ENCODE results near the gene ASCL5. TPM values are rescaled to one million over a fixed set of nuclear protein-coding genes. Genes with fewer than 3 reads are reported as not detected.

Gene ASCL5
- total RNA-seq, 1 experiment from 2014 or later = 0.31 TPM

DNA sequence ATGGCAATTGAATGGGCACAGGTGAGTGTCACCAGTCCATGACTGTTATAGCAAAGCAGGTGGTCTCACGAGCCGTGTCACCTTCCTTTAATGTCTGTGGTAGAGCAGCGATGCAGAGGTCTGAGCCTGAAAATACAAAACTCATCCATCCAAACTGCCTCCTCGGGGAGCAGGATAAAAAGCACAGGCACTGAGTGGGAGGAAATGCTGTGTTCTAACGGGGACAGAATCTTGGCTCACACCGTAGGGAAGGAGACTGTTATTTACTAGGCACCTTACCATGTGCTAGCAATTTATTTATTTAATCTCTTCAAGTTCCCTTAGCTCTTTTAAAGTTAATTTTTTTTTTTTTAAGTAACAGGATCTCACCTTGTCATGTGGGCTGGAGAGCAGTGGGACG lies 1.2 kb downstream of the ASCL5 start:
- Mint-ChIP-seq H3K9me3 (peaks cover 4% of the 10 kb centered on the region), H3K4me1 (peaks cover 10% of the 10 kb centered on the region), H3K4me3 (no peak overlapping the region), H3K27me3 (ENCODE audit: low read depth) (peaks cover 5% of the 10 kb centered on the region), H3K27ac (no peak overlapping the region), H3K36me3 (no peaks in the 10 kb centered on the region)
- ChIA-PET POLR2A (no interaction called here), CTCF (interaction anchor here (0.7 to 2.5 kb wide), 4 partner anchors 24 to 154 kb away, joined by 4 to 14 read pairs (median 8); no protein-coding TSS in a partner anchor)
- ATAC-seq = no peak
- TF ChIP-seq, protein P1, sequence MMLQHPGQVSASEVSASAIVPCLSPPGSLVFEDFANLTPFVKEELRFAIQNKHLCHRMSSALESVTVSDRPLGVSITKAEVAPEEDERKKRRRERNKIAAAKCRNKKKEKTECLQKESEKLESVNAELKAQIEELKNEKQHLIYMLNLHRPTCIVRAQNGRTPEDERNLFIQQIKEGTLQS (CRISPR knock-in tag; conservative IDR thresholded peaks at IDR 0.05) = no peak
- TF ChIP-seq, protein P2, sequence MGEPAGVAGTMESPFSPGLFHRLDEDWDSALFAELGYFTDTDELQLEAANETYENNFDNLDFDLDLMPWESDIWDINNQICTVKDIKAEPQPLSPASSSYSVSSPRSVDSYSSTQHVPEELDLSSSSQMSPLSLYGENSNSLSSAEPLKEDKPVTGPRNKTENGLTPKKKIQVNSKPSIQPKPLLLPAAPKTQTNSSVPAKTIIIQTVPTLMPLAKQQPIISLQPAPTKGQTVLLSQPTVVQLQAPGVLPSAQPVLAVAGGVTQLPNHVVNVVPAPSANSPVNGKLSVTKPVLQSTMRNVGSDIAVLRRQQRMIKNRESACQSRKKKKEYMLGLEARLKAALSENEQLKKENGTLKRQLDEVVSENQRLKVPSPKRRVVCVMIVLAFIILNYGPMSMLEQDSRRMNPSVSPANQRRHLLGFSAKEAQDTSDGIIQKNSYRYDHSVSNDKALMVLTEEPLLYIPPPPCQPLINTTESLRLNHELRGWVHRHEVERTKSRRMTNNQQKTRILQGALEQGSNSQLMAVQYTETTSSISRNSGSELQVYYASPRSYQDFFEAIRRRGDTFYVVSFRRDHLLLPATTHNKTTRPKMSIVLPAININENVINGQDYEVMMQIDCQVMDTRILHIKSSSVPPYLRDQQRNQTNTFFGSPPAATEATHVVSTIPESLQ (CRISPR knock-in tag; IDR thresholded peaks at IDR 0.05) = no peak
- TF ChIP-seq SP1 (CRISPR knock-in tag; conservative IDR thresholded peaks at IDR 0.05) = no peak
- TF ChIP-seq KAT7 (CRISPR knock-in tag; IDR thresholded peaks at IDR 0.05; ENCODE audit: borderline replicate concordance) = no peak
- TF ChIP-seq, protein P3, sequence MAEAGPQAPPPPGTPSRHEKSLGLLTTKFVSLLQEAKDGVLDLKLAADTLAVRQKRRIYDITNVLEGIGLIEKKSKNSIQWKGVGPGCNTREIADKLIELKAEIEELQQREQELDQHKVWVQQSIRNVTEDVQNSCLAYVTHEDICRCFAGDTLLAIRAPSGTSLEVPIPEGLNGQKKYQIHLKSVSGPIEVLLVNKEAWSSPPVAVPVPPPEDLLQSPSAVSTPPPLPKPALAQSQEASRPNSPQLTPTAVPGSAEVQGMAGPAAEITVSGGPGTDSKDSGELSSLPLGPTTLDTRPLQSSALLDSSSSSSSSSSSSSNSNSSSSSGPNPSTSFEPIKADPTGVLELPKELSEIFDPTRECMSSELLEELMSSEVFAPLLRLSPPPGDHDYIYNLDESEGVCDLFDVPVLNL (CRISPR knock-in tag; IDR thresholded peaks at IDR 0.05; ENCODE audit: borderline replicate concordance, low read depth) = no peak
- no peak for TF ChIP-seq ZNF671 (CRISPR knock-in tag; IDR thresholded peaks at IDR 0.05)
- TF ChIP-seq CBFB (CRISPR knock-in tag; IDR thresholded peaks at IDR 0.05; ENCODE audit: low read depth) = no peak
- TF ChIP-seq, protein P4, sequence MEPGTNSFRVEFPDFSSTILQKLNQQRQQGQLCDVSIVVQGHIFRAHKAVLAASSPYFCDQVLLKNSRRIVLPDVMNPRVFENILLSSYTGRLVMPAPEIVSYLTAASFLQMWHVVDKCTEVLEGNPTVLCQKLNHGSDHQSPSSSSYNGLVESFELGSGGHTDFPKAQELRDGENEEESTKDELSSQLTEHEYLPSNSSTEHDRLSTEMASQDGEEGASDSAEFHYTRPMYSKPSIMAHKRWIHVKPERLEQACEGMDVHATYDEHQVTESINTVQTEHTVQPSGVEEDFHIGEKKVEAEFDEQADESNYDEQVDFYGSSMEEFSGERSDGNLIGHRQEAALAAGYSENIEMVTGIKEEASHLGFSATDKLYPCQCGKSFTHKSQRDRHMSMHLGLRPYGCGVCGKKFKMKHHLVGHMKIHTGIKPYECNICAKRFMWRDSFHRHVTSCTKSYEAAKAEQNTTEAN (CRISPR knock-in tag; IDR thresholded peaks at IDR 0.05) = no peak
- TF ChIP-seq, protein P5, sequence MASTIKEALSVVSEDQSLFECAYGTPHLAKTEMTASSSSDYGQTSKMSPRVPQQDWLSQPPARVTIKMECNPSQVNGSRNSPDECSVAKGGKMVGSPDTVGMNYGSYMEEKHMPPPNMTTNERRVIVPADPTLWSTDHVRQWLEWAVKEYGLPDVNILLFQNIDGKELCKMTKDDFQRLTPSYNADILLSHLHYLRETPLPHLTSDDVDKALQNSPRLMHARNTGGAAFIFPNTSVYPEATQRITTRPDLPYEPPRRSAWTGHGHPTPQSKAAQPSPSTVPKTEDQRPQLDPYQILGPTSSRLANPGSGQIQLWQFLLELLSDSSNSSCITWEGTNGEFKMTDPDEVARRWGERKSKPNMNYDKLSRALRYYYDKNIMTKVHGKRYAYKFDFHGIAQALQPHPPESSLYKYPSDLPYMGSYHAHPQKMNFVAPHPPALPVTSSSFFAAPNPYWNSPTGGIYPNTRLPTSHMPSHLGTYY (CRISPR knock-in tag; IDR thresholded peaks at IDR 0.05) = no peak
- TF ChIP-seq HMGA2 (CRISPR knock-in tag; IDR thresholded peaks at IDR 0.05) = no peak
- no peak for TF ChIP-seq EMX1 (CRISPR knock-in tag; IDR thresholded peaks at IDR 0.05)
- no peak for TF ChIP-seq SMAD4 (CRISPR knock-in tag; IDR thresholded peaks at IDR 0.05)
- no peak for TF ChIP-seq GRHL2 (CRISPR knock-in tag; IDR thresholded peaks at IDR 0.05; ENCODE audit: insufficient replicate concordance, severe bottlenecking)
- no peak for TF ChIP-seq NR1H2 (CRISPR knock-in tag; IDR thresholded peaks at IDR 0.05)
- DNase-seq (ENCODE audit: low spot score) = no peak

DNA sequence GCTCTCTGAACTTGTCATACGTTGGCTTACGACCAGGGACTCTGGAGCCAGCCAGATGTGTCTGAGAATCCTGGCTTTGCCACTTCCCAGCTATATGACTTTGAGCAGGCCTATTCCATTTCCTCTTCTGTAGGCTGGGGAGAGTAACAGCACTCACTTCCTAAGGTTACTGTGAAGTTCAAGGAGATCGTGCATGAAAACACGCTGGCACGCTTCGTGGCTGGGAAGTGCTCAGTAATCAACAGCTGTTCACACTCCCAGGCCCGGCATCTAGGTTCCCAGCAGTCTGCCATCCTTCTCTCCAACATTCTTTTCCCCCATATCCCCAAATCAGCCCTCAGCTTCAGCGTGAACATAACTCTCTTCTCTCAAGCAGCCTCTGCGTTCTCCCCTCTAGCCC lies 2.0 kb downstream of the ASCL5 start:
- ChIA-PET POLR2A (no interaction called here), CTCF (interaction anchor here (1.1 to 1.4 kb wide), 3 partner anchors 11 to 357 kb away, joined by 3 to 4 read pairs (median 3); no protein-coding TSS in a partner anchor)
- H3K9me3 Mint-ChIP-seq = peaks cover under 1% of the 10 kb centered on the region
- peaks cover 6% of the 10 kb centered on the region for H3K27me3 Mint-ChIP-seq (ENCODE audit: low read depth)
- H3K4me1 Mint-ChIP-seq = peaks cover 10% of the 10 kb centered on the region
- no peak overlapping the region for H3K4me3 Mint-ChIP-seq
- H3K27ac Mint-ChIP-seq = no peak overlapping the region
- DNase-seq (ENCODE audit: low spot score) (no peak), ATAC-seq (no peak)
- H3K36me3 Mint-ChIP-seq = no peaks in the 10 kb centered on the region
- TF ChIP-seq, protein P2 (CRISPR knock-in tag; IDR thresholded peaks at IDR 0.05) = no peak
- TF ChIP-seq GTF2I (CRISPR knock-in tag; conservative IDR thresholded peaks at IDR 0.05) = no peak

Data from WTC11 (cell line).